GM21423 (cell line): Measurements from ENCODE around the gene CD80.
A peak's percentile ranks its signal among the peaks of the same experiment; 100 is the strongest.

ENCODE experiments used
- ATAC-seq: cut with Tn5 transposase; IDR thresholded peaks from one replicate; pipeline ENCODE4 v1.9.1; 2021; ENCODE audit warnings: mild to moderate bottlenecking, moderate library complexity; ENCODE audit not compliant: unreplicated experiment

CD80 gene

GRCh38 chr3:119500265-119500664 is 59.1 kb downstream of the CD80 start:
- ATAC-seq = no peak

- ATAC-seq = peak; percentile 99
These were observed 61.0 kb downstream of the CD80 start, which contains the start of gene TIMMDC1 for GRCh38 chr3:119498186-119499011. Gene TIMMDC1 (plus strand): TSS chr3:119498547. CDS start chr3:119498734, 187 bp downstream.

- ATAC-seq = no peak
These were observed 61.6 kb downstream of the CD80 start for GRCh38 chr3:119497820-119498185.

DNA sequence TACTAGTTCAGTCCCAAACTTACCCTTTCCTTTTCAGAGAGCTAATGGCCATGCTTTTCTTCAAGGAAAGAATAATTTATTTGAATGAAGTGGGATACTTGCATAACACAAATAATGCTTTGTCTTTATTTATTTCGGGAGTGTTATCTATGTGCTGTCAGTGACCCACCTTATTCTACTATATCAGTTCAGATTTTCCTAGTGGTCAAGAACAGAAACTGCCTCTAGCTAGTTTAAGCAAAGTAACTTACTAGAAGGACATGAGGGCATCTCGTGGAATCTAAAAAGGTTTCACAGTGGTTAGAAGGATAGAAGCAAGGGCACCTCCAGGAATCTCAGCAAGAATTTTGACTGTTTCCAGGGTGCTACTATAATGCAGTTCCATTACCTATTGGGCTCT is 64.8 kb downstream of the CD80 start:
- ATAC-seq = no peak

DNA sequence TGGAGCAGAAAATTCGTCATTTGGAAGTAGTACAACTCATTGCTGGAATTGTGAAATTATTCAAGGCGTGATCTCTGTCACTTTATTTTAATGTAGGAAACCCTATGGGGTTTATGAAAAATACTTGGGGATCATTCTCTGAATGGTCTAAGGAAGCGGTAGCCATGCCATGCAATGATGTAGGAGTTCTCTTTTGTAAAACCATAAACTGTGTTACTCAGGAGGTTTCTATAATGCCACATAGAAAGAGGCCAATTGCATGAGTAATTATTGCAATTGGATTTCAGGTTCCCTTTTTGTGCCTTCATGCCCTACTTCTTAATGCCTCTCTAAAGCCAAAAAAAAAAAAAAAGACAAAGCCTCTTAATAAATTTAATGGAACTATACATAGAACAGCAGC is 66.6 kb downstream of the CD80 start:
- no peak for ATAC-seq

DNA sequence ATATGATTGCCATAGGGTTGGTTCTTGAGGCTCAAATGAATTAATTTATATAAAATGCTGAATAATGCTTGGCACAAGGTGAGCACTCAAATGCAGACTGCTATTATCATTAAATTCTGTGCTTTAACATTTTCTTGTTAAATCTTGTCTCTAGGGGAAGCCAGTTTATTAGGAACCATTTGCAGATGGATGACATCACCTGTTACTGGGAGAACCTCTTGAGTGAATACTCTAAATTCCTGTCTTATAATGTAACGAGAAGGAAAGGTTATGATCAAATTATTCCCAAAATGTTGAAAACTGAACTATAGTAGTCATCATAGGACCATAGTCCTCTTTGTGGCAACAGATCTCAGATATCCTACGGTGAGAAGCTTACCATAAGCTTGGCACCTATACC is 67.3 kb downstream of the CD80 start:
- no peak for ATAC-seq

DNA sequence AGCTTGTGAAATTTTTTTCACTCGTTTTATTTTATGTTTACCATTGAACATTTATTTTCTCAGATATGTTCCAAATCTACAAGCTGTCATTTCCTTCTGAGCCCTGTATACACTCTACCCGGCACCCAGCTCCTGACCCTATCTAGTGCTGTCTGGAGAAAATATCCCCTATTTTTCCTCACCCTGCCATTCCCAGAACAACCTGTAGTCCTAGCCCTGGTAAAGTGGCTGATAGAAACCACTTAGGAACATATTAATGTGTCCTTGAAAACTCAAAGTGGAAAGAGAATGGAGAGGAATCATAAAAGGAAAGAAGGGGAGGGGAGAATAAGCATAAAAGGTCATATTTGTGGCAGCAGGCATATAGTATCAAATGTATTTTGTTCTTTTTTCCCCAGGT is 69.3 kb downstream of the CD80 start:
- ATAC-seq = no peak

- ATAC-seq = no peak
These were observed 73.9 kb downstream of the CD80 start for GRCh38 chr3:119485563-119485962.

DNA sequence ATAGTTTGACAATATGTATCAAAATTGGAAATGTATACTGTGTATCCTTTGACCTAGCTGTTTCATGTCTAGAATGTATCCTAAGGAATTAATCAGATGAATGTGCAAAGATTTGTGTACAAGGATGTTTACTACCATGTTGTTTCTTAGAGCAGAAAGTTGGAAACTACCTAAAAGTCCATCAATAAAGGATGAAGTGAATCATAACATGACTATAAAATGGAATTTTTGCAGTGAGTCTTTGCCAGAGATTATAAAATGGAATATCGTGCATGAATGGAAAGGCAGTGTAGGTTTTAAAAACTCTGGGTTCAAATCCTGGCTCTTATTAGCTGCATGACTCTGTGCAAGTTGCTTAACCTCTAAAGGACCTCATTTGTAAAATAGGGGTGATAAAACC is 76.3 kb downstream of the CD80 start:
- no peak for ATAC-seq

DNA sequence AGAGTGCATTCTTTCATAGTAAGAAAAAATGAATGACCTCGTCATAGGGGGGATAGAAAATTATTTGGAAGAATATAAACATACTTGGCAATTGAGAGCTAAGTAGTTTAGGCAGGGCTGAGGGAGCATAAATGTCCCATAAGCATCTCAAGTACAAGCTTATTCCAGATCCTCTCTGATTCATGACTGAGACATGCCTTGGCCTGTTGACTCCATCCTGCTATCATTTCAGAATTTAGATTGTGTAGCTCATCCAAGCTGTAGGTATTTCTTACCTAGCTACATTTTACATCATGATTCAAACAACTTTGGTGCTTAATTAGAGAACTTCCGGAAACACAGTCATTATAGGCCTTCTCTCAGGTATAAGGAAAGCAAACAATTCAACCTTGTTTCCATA is 78.3 kb downstream of the CD80 start:
- ATAC-seq = no peak
